ENCODE results near the gene MCF2L. TPM values are rescaled to one million over a fixed set of nuclear protein-coding genes. Genes with fewer than 3 reads are reported as not detected.

The MCF2L gene
- total RNA-seq, 4 donors from 2014 or later, result 25.0 to 103 (median 61.0) TPM

- no peak for TF ChIP-seq CTCF (IDR thresholded peaks at IDR 0.05)
- TF ChIP-seq POLR2A (IDR thresholded peaks at IDR 0.05), result no peak
- H3K4me3 ChIP-seq, result no peak overlapping the region
- H3K27ac ChIP-seq, result no peak overlapping the region
- H3K27me3 ChIP-seq, result no peaks in the 10 kb centered on the region
- H3K9me3 ChIP-seq, result no peaks in the 10 kb centered on the region
- H3K4me1 ChIP-seq, result no peaks in the 10 kb centered on the region
- intact Hi-C loops (cut with DNase I; ENCODE audit: low total_unique reads), result no loop called here
- no peak for DNase-seq
- H3K36me3 ChIP-seq, result no peaks in the 10 kb centered on the region
Observed at GRCh38 chr13:113145496-113145895, 176.5 kb downstream of the MCF2L start.

- Histone ChIP-seq H3K27ac (no peak overlapping the region), H3K9me3 (no peaks in the 10 kb centered on the region), H3K36me3 (no peaks in the 10 kb centered on the region), H3K27me3 (no peaks in the 10 kb centered on the region), H3K4me1 (no peaks in the 10 kb centered on the region), H3K4me3 (no peak overlapping the region)
- DNase-seq, result no peak
- TF ChIP-seq POLR2A (IDR thresholded peaks at IDR 0.05), result no peak
- intact Hi-C loops (cut with DNase I; ENCODE audit: low total_unique reads), result no loop called here
Observed at GRCh38 chr13:113145911-113146598, 177.0 kb downstream of the MCF2L start.

GRCh38 chr13:113146750-113147149, 177.7 kb downstream of the MCF2L start:
- H3K4me1 ChIP-seq, result no peaks in the 10 kb centered on the region
- H3K27me3 ChIP-seq, result no peaks in the 10 kb centered on the region
- intact Hi-C loops (cut with DNase I; ENCODE audit: low total_unique reads), result no loop called here
- H3K27ac ChIP-seq, result no peak overlapping the region
- no peaks in the 10 kb centered on the region for H3K9me3 ChIP-seq
- no peak for DNase-seq
- no peaks in the 10 kb centered on the region for H3K36me3 ChIP-seq
- no peak overlapping the region for H3K4me3 ChIP-seq
- TF ChIP-seq CTCF (IDR thresholded peaks at IDR 0.05) (no peak), POLR2A (IDR thresholded peaks at IDR 0.05) (no peak)

- Histone ChIP-seq H3K4me3 (no peak overlapping the region), H3K36me3 (no peaks in the 10 kb centered on the region), H3K27ac (no peak overlapping the region), H3K4me1 (no peaks in the 10 kb centered on the region), H3K9me3 (no peaks in the 10 kb centered on the region), H3K27me3 (no peaks in the 10 kb centered on the region)
- no peak for DNase-seq
- intact Hi-C loops (cut with DNase I; ENCODE audit: low total_unique reads), result no loop called here
- TF ChIP-seq CTCF (IDR thresholded peaks at IDR 0.05) (no peak), POLR2A (IDR thresholded peaks at IDR 0.05) (no peak)
Observed at GRCh38 chr13:113147206-113147605, 178.2 kb downstream of the MCF2L start.

GRCh38 chr13:113148407-113148806, 179.4 kb downstream of the MCF2L start:
- peaks cover 0 to 5% of the 10 kb centered on the region in 2 donors for H3K4me1 ChIP-seq
- intact Hi-C loops (cut with DNase I; ENCODE audit: low total_unique reads), result no loop called here
- TF ChIP-seq CTCF (IDR thresholded peaks at IDR 0.05) (no peak), POLR2A (IDR thresholded peaks at IDR 0.05) (no peak)
- no peak for DNase-seq
- no peaks in the 10 kb centered on the region for H3K36me3 ChIP-seq
- H3K27me3 ChIP-seq, result no peaks in the 10 kb centered on the region
- no peaks in the 10 kb centered on the region for H3K9me3 ChIP-seq
- H3K4me3 ChIP-seq, result no peak overlapping the region
- no peak overlapping the region for H3K27ac ChIP-seq
